ENCODE measurements around the gene TBATA.
A peak's percentile ranks its signal among the peaks of the same experiment; 100 is the strongest.
"Not testable (repeated sequence)": the region's sequence is repeated elsewhere in the genome, so short reads cannot be mapped to it uniquely, and the experiment has no call there.

Gene TBATA

DNA sequence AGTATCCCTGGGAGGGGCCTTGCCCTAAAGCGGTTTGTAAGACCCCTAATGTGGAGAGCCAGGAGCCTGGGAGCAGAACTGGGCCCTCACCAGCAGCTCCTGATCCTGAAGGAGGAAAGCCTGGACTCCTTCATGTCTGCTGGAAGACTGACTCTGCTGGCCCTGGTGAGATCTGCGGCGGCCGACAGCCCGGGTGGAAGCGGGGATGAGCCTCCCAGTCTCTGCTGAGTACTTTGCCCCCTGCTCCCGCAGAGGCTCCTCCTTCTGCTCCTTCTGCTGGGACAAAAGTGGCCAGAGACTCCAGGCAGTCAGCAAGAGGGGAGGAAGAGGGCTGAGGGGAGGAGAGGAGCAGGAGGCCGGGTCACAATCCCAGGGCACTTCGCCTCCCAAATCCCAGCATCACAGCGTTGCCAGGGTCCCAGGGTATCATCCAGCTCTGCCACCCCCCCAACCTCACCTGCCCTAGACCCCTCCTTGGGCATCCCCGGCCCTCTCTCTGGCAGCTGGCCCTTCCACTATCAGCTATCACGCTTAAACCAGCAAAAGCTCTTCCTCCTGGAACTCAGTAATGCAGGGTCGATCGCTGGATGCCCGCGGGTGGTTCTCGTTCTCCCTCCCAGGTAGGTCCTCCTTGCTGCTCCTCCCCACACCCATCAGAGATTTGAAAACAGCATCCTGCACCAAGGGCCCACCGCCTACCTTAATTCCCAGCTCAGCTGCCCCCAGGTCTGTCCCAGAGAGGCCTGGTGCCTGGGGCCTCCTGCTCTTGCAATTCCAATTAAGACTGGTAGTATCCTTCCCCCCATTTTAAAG lies 7.9 kb downstream of the TBATA start:
- DNase-seq, result no peak

DNA sequence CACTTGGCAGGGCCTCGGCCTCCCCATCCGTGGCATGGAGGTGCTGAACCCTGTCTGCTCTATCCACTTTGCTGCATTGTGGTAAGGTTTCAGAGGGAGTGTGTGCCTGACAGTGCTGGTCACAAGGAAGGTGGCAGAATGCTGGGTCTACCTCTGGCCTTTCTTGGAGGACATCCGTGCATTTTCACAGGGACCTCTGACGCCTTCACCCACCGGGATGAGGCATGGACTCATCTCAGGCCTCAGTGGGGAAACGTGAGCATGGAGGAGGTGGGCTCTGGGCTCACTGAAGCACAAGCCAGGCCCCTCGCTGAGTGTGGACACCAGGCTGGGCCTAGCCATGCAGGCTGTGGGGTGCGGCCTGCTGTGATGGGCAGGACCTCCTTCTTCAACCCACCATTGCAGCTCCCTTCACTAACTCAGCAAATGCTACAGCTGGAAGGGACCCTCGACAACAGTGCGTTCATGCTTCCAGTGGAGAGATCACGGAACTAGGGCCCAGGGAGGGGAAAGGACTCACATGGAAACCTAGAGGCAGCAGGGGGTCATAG lies 8.6 kb downstream of the TBATA start:
- no peak for DNase-seq

GRCh38 chr10:70775679-70776454 lies 9.3 kb downstream of the TBATA start:
- DNase-seq, result no peak

- DNase-seq, result no peak
These were observed 10.1 kb downstream of the TBATA start for GRCh38 chr10:70774810-70775678.

- DNase-seq, result no peak
These were observed 11.0 kb downstream of the TBATA start for GRCh38 chr10:70773965-70774809.

GRCh38 chr10:70773461-70773860 lies 11.7 kb downstream of the TBATA start:
- DNase-seq, result no peak

DNA sequence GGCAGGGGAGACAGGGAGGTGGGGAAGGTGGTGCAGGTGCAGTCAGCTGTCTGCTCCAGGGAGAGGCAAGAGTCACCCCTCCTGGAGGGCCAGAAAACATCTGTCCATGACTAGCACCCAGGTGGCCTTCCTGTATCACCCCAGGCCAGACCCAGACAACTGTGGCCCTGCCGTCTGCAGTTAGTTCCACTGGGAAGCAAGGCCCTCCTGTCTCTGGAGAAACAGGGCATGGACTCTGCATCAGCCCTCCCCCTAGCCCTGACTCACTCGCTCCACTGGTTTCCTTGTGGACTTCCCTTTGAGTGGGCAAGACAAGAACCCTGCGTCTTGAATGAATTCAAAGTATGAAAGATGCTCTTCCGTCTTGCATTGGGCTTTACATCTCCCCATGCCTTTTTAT lies 12.6 kb downstream of the TBATA start:
- DNase-seq, result no peak

- no peak for DNase-seq
These were observed 13.6 kb downstream of the TBATA start for GRCh38 chr10:70771311-70772194.

DNA sequence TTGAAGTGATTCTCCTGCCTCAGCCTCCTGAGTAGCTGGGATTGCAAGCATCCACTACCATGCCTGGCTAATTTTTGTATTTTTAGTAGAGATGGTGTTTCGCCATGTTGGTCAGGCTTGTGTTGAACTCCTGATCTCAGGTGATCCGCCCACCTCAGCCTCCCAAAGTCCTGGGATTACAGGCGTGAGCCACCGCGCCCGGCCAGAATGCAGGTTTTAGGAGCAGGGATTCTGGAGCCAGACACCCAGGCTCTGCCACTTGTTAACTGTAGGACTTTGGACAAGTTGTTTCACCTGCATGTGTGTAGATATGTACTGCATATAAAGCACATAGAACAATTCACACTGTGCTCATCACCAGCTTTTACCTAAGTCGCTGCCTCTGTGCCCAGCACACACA lies 14.7 kb downstream of the TBATA start:
- DNase-seq, result not testable (repeated sequence)

GRCh38 chr10:70770001-70770400 lies 15.2 kb downstream of the TBATA start:
- DNase-seq, result no peak

DNA sequence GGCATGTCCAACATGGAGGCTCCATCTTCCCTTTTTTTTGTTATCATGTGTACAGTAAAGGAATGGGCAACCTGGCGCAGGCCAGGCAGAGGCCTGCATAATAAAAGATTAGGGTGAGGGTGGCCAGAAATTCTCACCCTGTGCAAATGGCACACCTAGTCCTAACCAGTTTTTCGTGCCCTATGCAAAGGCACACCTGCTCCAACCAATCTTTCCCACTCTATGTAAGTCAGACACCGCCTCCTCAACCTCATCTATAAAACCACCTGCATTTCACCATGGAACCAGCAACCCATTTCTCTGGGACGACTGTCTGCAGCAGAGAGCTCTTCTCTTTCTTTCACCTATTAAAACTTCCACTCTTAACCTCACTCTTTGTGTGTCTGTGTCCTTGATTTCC lies 16.1 kb downstream of the TBATA start:
- DNase-seq, result no peak

DNA sequence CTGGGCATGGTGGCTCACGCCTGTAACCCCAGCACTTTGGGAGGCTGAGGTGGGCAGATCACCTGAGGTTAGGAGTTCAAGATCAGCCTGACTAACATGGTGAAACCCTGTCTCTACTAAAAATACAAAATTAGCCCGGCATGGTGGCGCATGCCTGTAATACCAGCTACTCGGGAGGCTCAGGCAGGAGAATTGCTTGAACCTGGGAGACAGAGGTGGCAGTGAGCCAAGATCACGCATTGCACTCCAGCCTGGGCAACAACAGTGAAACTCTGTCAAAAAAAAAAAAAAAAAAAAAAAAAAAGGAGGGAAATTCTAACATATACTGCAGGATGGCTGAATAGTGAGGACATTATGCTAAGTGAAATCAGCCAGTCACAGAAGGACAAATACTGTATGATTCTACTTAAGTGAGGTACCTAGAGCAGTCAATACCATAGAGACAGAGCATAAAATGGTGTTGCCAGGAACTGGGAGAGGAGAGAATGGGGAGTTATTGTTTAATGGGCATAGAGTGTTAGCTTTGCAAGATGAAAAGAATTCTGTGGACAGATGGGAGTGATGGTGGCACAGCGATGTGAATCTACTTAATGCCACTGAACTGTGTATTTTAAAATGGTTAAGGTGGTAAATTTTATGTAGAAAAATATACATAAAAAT lies 17.0 kb downstream of the TBATA start:
- not testable (repeated sequence) for DNase-seq

GRCh38 chr10:70765794-70766594 lies 19.2 kb downstream of the TBATA start:
- DNase-seq, result no peak

DNA sequence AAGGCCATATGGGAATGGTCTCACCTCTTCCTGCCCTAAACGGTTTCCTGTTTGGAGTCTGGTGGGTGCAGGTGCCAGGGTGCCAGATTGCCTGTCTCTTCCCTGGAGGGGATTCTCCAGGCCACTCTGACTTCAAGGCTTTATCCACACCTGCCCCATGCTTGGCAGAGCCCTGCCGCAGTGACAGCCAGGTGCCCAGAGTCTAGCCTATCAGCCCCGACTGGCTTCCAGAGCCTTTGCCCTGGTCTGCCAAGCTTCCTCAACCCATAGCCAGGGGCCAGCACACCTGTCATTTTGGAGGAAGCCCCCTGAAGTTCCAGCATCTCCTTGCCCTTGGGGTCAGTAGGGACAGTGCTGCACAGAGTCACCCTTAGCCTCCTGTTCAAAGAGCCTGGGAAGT lies 21.6 kb downstream of the TBATA start:
- peak; percentile 13 for DNase-seq

DNA sequence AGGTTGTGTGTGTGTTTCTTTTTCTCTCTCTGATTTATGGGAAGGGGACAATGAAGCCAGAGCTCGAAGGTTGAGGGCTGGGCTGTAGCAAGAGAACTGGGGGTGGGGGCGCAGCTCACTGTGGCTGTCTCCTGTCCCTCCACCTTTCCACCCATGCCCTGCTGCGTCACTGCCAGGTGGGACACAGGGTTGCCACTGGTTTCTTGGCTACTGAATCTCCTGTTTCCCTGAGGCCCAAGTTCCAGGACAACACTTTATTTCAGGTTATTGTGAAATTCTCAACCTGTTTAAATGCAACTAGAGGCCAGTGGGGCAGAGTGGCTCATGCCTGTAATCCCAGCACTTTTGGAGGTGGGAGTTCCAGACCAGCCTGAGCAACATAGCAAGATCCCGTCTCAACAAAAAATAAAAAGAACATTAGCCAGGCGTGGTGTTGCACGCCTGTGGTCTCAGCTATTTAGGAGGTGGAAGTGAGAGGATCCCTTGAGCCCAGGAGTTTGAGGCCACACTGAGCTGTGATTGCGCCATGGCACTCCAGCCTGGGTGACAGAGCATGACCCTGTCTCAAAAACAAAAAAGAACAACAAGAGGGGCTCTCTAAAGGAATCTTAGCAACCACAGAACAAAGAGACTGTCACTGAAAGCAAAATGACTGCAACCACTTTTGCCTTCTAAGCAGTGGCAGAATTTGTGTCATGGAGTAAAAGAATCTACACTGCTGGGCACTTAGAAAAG lies 22.6 kb downstream of the TBATA start:
- peak; percentile 5 for DNase-seq

DNA sequence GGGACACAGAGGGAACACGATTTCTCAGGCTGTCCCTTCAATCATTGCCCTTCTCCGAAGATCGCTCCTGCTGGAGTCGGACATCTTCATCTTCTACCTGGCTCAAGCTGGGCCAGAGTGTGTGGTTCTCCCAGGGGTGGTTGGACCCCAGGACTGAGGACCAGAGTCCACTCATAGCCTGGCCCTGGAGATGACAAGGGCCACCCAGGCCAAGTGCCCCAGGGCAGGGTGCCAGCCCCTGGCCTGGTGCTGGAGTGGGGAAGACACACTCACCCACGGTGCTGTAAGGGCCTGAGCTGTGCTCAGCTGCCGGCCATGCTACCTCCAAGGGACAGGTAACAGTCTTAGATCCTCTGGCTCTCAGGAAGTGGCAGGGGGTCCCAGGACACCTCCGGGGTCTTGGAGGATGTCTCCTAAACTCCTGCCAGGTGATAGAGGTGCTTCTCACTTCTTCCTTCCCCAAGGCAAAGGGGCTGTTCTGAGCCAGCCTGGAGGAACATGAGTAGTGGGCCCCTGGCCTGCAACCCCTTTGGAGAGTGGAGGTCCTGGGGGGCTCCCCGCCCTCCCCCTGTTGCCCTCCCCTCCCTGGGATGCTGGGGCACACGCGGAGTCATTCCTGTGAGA lies 23.3 kb downstream of the TBATA start:
- no peak for DNase-seq

DNA sequence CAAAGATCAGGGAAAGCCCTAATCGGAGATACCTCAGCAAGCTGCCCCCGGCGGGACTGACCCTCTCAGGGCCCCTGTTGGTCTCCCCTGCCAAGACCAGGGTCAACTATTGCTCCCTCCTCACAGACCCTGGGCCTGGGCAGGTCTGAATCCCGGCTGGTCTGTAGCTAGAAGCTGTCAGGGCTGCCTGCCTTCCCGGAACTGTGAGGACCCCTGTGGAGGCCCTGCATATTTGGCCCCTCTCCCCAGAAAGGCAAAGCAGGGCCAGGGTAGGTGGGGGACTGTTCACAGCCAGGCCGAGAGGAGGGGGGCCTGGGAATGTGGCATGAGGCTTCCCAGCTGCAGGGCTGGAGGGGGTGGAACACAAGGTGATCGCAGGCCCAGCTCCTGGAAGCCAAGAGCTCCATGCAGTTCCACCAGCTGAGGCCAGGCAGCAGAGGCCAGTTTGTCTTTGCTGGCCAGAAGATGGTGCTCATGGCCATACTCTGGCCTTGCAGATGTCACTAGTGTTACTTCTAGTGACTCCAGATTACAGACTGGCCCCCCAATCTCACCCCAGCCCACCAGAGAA lies 24.1 kb downstream of the TBATA start:
- DNase-seq, result no peak

DNA sequence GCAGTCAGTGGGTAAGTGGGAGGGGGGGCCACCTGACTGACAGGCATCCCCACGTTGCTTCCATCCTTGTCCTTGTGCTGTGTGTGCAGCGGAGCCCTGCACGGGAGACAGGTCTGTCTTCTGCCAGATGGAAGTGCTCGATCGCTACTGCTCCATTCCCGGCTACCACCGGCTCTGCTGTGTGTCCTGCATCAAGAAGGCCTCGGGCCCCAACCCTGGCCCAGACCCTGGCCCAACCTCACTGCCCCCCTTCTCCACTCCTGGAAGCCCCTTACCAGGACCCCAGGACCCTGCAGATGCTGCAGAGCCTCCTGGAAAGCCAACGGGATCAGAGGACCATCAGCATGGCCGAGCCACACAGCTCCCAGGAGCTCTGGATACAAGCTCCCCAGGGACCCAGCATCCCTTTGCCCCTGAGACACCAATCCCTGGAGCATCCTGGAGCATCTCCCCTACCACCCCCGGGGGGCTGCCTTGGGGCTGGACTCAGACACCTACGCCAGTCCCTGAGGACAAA lies 24.8 kb downstream of the TBATA start:
- no peak for DNase-seq

All from right hindlimb (tissue), 1 donor.